Measurements from ENCODE around the gene PRKD1. TPM values are rescaled to one million over a fixed set of nuclear protein-coding genes. Genes with fewer than 3 reads are reported as not detected.

Gene PRKD1
- total and polyA plus RNA-seq, 10 donors, result 1.0 to 8.9 (median 4.5) TPM

DNA sequence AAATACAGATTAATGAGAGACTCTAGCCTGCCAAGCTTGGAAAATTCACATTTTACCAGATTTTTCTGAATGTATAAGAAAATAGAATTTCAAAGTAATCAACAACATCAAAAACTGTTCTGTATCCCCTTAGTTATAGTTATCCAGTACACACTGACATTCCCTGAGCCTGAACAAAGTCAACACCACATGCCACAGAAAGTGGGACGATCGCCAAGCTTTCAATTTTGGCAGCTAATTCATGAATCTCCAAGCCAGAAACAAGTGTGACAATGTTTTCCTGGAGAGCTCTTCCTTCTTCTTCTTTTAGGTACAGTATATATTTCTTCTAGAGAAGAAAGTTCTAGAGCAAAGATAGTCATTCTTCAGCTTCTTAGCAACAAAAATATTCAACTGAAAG is 290.2 kb downstream of the PRKD1 start:
- intact Hi-C loops (cut with DNase I; ENCODE audit: low total_unique reads), result no loop called here
- WGBS, 5 donors, result 23 to 35% (median 32%) methylated on average over 2 of the region's 2 CpGs
- Histone ChIP-seq H3K4me1 (no peaks in the 10 kb centered on the region), H3K9me3 (no peaks in the 10 kb centered on the region), H3K4me3 (no peak overlapping the region), H3K36me3 (no peaks in the 10 kb centered on the region), H3K27me3 (replicated peaks in 1 of 7) (no peaks in the 10 kb centered on the region), H3K27ac (no peak overlapping the region)
- TF ChIP-seq, protein P1, sequence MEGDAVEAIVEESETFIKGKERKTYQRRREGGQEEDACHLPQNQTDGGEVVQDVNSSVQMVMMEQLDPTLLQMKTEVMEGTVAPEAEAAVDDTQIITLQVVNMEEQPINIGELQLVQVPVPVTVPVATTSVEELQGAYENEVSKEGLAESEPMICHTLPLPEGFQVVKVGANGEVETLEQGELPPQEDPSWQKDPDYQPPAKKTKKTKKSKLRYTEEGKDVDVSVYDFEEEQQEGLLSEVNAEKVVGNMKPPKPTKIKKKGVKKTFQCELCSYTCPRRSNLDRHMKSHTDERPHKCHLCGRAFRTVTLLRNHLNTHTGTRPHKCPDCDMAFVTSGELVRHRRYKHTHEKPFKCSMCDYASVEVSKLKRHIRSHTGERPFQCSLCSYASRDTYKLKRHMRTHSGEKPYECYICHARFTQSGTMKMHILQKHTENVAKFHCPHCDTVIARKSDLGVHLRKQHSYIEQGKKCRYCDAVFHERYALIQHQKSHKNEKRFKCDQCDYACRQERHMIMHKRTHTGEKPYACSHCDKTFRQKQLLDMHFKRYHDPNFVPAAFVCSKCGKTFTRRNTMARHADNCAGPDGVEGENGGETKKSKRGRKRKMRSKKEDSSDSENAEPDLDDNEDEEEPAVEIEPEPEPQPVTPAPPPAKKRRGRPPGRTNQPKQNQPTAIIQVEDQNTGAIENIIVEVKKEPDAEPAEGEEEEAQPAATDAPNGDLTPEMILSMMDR (IDR thresholded peaks at IDR 0.05 in 8 of 11, conservative IDR thresholded peaks at IDR 0.05 in 3 of 11), result no peak
- TF ChIP-seq POLR2A (IDR thresholded peaks at IDR 0.05), result no peak
- no peak for TF ChIP-seq POLR2AphosphoS5 (IDR thresholded peaks at IDR 0.05)
- no peak for DNase-seq

DNA sequence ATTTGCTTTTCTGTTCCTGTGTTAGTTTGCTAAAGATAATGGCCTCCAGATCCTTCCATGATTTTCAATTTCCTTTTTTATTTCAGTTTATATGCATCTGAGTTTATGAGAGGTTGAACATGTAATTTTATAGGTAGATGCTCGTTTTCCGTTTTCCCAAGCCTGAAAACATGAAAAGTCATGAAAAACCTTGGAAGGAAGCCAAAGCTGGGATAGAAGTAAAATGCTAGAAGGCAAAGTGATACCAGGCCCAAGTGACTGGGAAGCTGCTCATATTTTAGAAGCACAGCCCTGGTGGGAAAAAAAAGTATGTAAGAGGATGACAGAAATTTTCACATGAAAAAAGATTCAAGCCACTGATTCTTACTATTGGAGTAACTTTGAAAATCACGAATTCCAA is 290.8 kb downstream of the PRKD1 start:
- Histone ChIP-seq H3K9me3 (no peaks in the 10 kb centered on the region), H3K4me3 (no peak overlapping the region), H3K27me3 (replicated peaks in 1 of 7) (no peaks in the 10 kb centered on the region), H3K4me1 (no peaks in the 10 kb centered on the region), H3K36me3 (no peaks in the 10 kb centered on the region), H3K27ac (no peak overlapping the region)
- WGBS, 5 donors, result 68 to 81% (median 70%) methylated on average over 3 of the region's 3 CpGs
- DNase-seq, result no peak
- TF ChIP-seq, protein P1 (IDR thresholded peaks at IDR 0.05 in 8 of 11, conservative IDR thresholded peaks at IDR 0.05 in 3 of 11), result no peak
- TF ChIP-seq POLR2AphosphoS5 (IDR thresholded peaks at IDR 0.05) (no peak), POLR2A (IDR thresholded peaks at IDR 0.05) (no peak)
- intact Hi-C loops (cut with DNase I; ENCODE audit: low total_unique reads), result no loop called here

GRCh38 chr14:29630566-29631160 is 297.0 kb downstream of the PRKD1 start:
- H3K36me3 ChIP-seq, result no peaks in the 10 kb centered on the region
- H3K27ac ChIP-seq, result no peak overlapping the region
- H3K27me3 ChIP-seq (replicated peaks in 1 of 7), result no peaks in the 10 kb centered on the region
- DNase-seq, result no peak
- H3K9me3 ChIP-seq, result peaks cover 0 to 5% (median 0%) of the 10 kb centered on the region in 8 donors
- 84 to 91% (median 86%) methylated on average over 5 of the region's 5 CpGs for WGBS, 5 donors
- intact Hi-C loops (cut with DNase I; ENCODE audit: low total_unique reads), result no loop called here
- H3K4me3 ChIP-seq, result no peak overlapping the region
- TF ChIP-seq, protein P1 (IDR thresholded peaks at IDR 0.05 in 8 of 11, conservative IDR thresholded peaks at IDR 0.05 in 3 of 11), result no peak
- TF ChIP-seq POLR2A (IDR thresholded peaks at IDR 0.05), result no peak
- TF ChIP-seq POLR2AphosphoS5 (IDR thresholded peaks at IDR 0.05), result no peak
- H3K4me1 ChIP-seq, result no peaks in the 10 kb centered on the region

DNA sequence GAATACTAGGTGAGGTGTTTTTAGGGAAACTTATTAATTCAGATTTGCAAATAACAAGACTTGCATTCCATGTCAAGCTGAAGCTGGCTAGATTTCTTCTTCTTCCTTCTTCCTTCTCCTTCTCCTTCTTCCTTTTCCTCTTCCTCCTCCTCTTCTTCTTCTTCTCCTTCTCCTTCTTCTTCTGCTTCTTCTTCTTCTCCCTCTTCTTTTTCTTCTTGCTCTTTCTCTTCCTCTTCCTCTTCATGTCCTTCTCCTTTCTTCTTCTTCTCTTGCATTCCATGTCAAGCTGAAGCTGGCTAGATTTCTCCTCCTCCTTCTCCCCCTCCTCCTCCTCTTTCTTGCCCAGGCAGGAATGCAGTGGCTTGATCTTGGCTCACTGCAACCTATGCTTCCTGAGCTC is 297.8 kb downstream of the PRKD1 start:
- no peaks in the 10 kb centered on the region for H3K36me3 ChIP-seq
- DNase-seq, result no peak
- no peaks in the 10 kb centered on the region for H3K4me1 ChIP-seq
- no peak overlapping the region for H3K27ac ChIP-seq
- TF ChIP-seq, protein P1 (IDR thresholded peaks at IDR 0.05 in 8 of 11, conservative IDR thresholded peaks at IDR 0.05 in 3 of 11), result no peak
- TF ChIP-seq POLR2A (IDR thresholded peaks at IDR 0.05) (no peak), POLR2AphosphoS5 (IDR thresholded peaks at IDR 0.05) (no peak)
- H3K9me3 ChIP-seq, result peaks cover 0 to 5% (median 0%) of the 10 kb centered on the region in 8 donors
- intact Hi-C loops (cut with DNase I; ENCODE audit: low total_unique reads), result no loop called here
- no peak overlapping the region for H3K4me3 ChIP-seq
- no peaks in the 10 kb centered on the region for H3K27me3 ChIP-seq (replicated peaks in 1 of 7)

Measured in spleen (tissue), 11 donors.